SK-N-SH treated with all-trans-retinoic acid at 6 μM for 48 hours (cell line): Measurements from ENCODE around the gene TTC16.

Experiments
- ATAC-seq: fragments of 200-7000 bp; cut with Tn5 transposase; 3 replicates; pipeline ENCODE4 v1.9.1; 2020; ENCODE audit warnings: mild to moderate bottlenecking, moderate library complexity
- ARNTL ChIP-seq: fragments of 450-650 bp; formaldehyde crosslinking; IDR thresholded peaks from 2 replicates; pipeline ENCODE4 v1.5.0; 2020; ENCODE audit warnings: low read depth, mild to moderate bottlenecking, moderate library complexity, borderline replicate concordance
- CSDC2 ChIP-seq: fragments of 250-450 bp; sonication (Bioruptor Pico); IDR thresholded peaks from 2 replicates; pipeline ENCODE4 v1.5.0; 2020; ENCODE audit warnings: mild to moderate bottlenecking, moderate library complexity
- ESRRG ChIP-seq: fragments of 250-450 bp; sonication (Bioruptor Pico); IDR thresholded peaks from 2 replicates; pipeline ENCODE4 v1.6.1; 2021; ENCODE audit warnings: mild to moderate bottlenecking
- GLIS3 ChIP-seq: fragments of 250-450 bp; sonication (Bioruptor Pico); IDR thresholded peaks from 2 replicates; pipeline ENCODE4 v1.5.0; 2020; ENCODE audit warnings: mild to moderate bottlenecking, moderate library complexity
- ISL1 ChIP-seq: fragments of 250-450 bp; sonication (Bioruptor Pico); IDR thresholded peaks from 2 replicates; pipeline ENCODE4 v2.1.2; 2022; ENCODE audit warnings: mild to moderate bottlenecking, moderate library complexity
- OSR1 ChIP-seq: fragments of 250-450 bp; sonication (Bioruptor Pico); IDR thresholded peaks from 2 replicates; pipeline ENCODE4 v1.8.0; 2022; ENCODE audit warnings: moderate library complexity, mild to moderate bottlenecking, inconsistent platforms
- PPARA ChIP-seq: fragments of 250-450 bp; sonication (Bioruptor Pico); IDR thresholded peaks from 2 replicates; pipeline ENCODE4 v1.5.0; 2020; ENCODE audit warnings: mild to moderate bottlenecking, borderline replicate concordance
- RARB ChIP-seq: fragments of 250-450 bp; sonication (Bioruptor Pico); IDR thresholded peaks from 2 replicates; pipeline ENCODE4 v1.8.0; 2021; ENCODE audit warnings: mild to moderate bottlenecking, moderate library complexity
- SNAI2 ChIP-seq: fragments of 250-450 bp; sonication (Bioruptor Pico); IDR thresholded peaks from 2 replicates; pipeline ENCODE4 v1.5.0; 2020; ENCODE audit warnings: mild to moderate bottlenecking, moderate library complexity
- TCF4 ChIP-seq: fragments of 250-450 bp; sonication (Bioruptor Pico); IDR thresholded peaks from 2 replicates; pipeline ENCODE4 v1.8.0; 2021; ENCODE audit warnings: mild to moderate bottlenecking, moderate library complexity, borderline replicate concordance
- TOX ChIP-seq: fragments of 250-450 bp; sonication (Bioruptor Pico); IDR thresholded peaks from 2 replicates; pipeline ENCODE4 v1.8.0; 2021; ENCODE audit warnings: mild to moderate bottlenecking, moderate library complexity, borderline replicate concordance
- ZC3H10 ChIP-seq: fragments of 250-450 bp; sonication (Bioruptor Pico); IDR thresholded peaks from 2 replicates; pipeline ENCODE4 v1.5.1; 2021; ENCODE audit warnings: mild to moderate bottlenecking, moderate library complexity
- ZFP3 ChIP-seq: fragments of 250-450 bp; sonication (Bioruptor Pico); IDR thresholded peaks from 2 replicates; pipeline ENCODE4 v1.5.0; 2020; ENCODE audit warnings: mild to moderate bottlenecking, moderate library complexity
- ZFP30 ChIP-seq: fragments of 450-650 bp; formaldehyde crosslinking; IDR thresholded peaks from 2 replicates; pipeline ENCODE4 v1.5.0; 2022; ENCODE audit warnings: mild to moderate bottlenecking, moderate library complexity
- ZNF70 ChIP-seq: fragments of 450-650 bp; formaldehyde crosslinking; IDR thresholded peaks from 2 replicates; pipeline ENCODE4 v1.5.0; 2020; ENCODE audit warnings: mild to moderate bottlenecking, moderate library complexity
- ZNF8 ChIP-seq: fragments of 450-650 bp; formaldehyde crosslinking; IDR thresholded peaks from 2 replicates; pipeline ENCODE4 v1.5.0; 2020; ENCODE audit warnings: mild to moderate bottlenecking, moderate library complexity
- TF ChIP-seq, protein P1 (sequence below): fragments of 250-450 bp; sonication (Bioruptor Pico); IDR thresholded peaks from 2 replicates; pipeline ENCODE4 v1.5.0; 2020; ENCODE audit warnings: mild to moderate bottlenecking, moderate library complexity
- TF ChIP-seq, protein P2 (sequence below): fragments of 250-450 bp; sonication (Bioruptor Pico); IDR thresholded peaks from 2 replicates; pipeline ENCODE4 v1.5.1; 2021; ENCODE audit warnings: mild to moderate bottlenecking, moderate library complexity
- TF ChIP-seq, protein P3 (sequence below): fragments of 250-450 bp; sonication (Bioruptor Pico); IDR thresholded peaks from 2 replicates; pipeline ENCODE4 v1.5.1; 2020; ENCODE audit warnings: low read depth, mild to moderate bottlenecking, moderate library complexity
- TF ChIP-seq, protein P4 (sequence below): fragments of 250-450 bp; sonication (Bioruptor Pico); IDR thresholded peaks from 2 replicates; pipeline ENCODE4 v1.8.0; 2020; ENCODE audit warnings: mild to moderate bottlenecking, moderate library complexity, borderline replicate concordance

The TTC16 gene

DNA sequence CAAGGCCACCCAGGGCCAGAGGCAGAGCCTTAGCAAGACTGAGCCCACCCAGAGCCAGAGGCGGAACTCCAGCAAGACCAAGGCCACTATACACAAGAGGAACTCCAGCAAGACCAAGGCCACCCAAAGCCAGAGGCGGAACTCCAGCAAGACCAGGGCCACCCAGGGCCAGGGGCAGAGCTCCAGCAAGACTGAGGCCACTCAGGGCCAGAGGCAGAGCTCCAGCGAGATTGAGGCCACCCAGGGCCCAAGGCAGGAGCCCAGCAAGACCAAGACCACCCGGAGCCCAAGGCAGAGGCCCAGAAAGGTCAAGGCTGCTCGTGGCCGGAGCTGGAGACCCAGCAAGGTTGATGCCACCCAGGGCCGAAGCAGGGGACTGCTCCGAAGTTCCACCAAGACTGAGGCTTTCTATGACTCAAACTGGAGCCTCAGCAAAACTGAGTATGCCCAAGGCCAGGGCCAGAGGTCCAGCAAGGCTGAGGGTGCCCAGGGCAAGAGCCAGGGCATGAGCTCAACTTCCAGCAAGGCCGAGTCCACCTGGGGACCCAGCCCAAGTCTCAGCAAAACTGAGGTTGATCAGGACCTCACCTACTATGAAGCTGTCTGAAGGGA lies 15.0 kb downstream of the TTC16 start:
- no peak for TF ChIP-seq ZNF70 (CRISPR knock-in tag)
- no peak for TF ChIP-seq PPARA
- TF ChIP-seq ZFP30 (CRISPR knock-in tag) = no peak
- TF ChIP-seq GLIS3 (CRISPR knock-in tag) = no peak
- TF ChIP-seq, protein P1, sequence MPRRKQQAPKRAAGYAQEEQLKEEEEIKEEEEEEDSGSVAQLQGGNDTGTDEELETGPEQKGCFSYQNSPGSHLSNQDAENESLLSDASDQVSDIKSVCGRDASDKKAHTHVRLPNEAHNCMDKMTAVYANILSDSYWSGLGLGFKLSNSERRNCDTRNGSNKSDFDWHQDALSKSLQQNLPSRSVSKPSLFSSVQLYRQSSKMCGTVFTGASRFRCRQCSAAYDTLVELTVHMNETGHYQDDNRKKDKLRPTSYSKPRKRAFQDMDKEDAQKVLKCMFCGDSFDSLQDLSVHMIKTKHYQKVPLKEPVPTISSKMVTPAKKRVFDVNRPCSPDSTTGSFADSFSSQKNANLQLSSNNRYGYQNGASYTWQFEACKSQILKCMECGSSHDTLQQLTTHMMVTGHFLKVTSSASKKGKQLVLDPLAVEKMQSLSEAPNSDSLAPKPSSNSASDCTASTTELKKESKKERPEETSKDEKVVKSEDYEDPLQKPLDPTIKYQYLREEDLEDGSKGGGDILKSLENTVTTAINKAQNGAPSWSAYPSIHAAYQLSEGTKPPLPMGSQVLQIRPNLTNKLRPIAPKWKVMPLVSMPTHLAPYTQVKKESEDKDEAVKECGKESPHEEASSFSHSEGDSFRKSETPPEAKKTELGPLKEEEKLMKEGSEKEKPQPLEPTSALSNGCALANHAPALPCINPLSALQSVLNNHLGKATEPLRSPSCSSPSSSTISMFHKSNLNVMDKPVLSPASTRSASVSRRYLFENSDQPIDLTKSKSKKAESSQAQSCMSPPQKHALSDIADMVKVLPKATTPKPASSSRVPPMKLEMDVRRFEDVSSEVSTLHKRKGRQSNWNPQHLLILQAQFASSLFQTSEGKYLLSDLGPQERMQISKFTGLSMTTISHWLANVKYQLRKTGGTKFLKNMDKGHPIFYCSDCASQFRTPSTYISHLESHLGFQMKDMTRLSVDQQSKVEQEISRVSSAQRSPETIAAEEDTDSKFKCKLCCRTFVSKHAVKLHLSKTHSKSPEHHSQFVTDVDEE (CRISPR knock-in tag) = no peak
- TF ChIP-seq ZFP3 (CRISPR knock-in tag) = no peak
- TF ChIP-seq CSDC2 (CRISPR knock-in tag) = no peak
- no peak for TF ChIP-seq ISL1 (CRISPR knock-in tag)
- TF ChIP-seq TCF4 = no peak
- no peak for TF ChIP-seq OSR1 (CRISPR knock-in tag)
- no peak for ATAC-seq

DNA sequence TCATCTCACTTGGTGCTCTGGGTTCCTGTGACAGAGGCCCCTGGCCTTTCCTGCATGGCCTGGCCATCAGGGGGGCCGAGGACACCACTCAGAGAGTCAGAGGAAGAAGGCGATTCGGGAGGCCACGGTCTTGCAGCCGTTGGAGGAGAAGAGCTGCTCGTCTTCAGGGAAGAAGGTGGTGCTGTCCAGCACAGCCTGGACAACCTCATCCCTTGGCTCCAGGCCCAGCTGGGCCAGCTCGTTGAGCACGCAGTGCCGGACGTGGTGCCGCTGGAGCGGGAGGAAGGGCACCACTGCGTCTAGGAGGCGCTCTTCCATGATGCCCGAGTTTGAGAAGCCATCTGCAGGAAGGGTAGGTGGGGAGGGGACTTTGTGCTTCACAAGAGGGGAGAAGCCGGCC lies 16.1 kb downstream of the TTC16 start:
- TF ChIP-seq ESRRG (CRISPR knock-in tag) (no peak), PPARA (no peak), ZNF8 (no peak), ISL1 (CRISPR knock-in tag) (no peak), GLIS3 (CRISPR knock-in tag) (no peak), CSDC2 (CRISPR knock-in tag) (no peak), SNAI2 (CRISPR knock-in tag) (no peak), ARNTL (no peak)
- ATAC-seq = no peak

DNA sequence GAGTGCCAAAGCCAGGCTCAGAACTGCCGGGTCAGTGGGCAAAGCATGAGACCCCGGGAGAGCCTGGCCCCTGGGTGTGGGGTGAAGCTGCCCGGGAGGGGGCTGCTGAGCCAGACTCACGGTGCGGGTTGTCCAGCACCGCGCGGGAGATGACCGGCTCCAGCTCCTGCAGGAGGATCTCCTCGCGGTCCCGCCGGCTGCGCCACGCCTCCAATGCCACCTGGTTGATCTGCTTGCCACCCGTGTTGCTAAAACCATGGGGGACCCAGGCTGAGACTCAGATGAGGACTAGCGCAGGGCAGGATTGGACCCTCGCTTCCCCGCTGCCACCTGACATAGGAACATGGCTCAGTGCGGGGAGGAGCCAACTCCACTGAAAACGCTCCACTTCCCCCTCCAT lies 16.6 kb downstream of the TTC16 start:
- TF ChIP-seq, protein P2, sequence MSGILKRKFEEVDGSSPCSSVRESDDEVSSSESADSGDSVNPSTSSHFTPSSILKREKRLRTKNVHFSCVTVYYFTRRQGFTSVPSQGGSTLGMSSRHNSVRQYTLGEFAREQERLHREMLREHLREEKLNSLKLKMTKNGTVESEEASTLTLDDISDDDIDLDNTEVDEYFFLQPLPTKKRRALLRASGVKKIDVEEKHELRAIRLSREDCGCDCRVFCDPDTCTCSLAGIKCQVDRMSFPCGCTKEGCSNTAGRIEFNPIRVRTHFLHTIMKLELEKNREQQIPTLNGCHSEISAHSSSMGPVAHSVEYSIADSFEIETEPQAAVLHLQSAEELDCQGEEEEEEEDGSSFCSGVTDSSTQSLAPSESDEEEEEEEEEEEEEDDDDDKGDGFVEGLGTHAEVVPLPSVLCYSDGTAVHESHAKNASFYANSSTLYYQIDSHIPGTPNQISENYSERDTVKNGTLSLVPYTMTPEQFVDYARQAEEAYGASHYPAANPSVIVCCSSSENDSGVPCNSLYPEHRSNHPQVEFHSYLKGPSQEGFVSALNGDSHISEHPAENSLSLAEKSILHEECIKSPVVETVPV (CRISPR knock-in tag) = no peak
- TF ChIP-seq TCF4 = no peak
- TF ChIP-seq TOX (CRISPR knock-in tag) = no peak
- TF ChIP-seq PPARA = no peak
- TF ChIP-seq, protein P1 (CRISPR knock-in tag) = no peak
- TF ChIP-seq, protein P3, sequence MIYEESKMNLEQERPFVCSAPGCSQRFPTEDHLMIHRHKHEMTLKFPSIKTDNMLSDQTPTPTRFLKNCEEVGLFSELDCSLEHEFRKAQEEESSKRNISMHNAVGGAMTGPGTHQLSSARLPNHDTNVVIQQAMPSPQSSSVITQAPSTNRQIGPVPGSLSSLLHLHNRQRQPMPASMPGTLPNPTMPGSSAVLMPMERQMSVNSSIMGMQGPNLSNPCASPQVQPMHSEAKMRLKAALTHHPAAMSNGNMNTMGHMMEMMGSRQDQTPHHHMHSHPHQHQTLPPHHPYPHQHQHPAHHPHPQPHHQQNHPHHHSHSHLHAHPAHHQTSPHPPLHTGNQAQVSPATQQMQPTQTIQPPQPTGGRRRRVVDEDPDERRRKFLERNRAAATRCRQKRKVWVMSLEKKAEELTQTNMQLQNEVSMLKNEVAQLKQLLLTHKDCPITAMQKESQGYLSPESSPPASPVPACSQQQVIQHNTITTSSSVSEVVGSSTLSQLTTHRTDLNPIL = no peak
- TF ChIP-seq ZC3H10 = no peak
- TF ChIP-seq ISL1 (CRISPR knock-in tag) = no peak
- TF ChIP-seq RARB (CRISPR knock-in tag) = no peak
- TF ChIP-seq, protein P4, sequence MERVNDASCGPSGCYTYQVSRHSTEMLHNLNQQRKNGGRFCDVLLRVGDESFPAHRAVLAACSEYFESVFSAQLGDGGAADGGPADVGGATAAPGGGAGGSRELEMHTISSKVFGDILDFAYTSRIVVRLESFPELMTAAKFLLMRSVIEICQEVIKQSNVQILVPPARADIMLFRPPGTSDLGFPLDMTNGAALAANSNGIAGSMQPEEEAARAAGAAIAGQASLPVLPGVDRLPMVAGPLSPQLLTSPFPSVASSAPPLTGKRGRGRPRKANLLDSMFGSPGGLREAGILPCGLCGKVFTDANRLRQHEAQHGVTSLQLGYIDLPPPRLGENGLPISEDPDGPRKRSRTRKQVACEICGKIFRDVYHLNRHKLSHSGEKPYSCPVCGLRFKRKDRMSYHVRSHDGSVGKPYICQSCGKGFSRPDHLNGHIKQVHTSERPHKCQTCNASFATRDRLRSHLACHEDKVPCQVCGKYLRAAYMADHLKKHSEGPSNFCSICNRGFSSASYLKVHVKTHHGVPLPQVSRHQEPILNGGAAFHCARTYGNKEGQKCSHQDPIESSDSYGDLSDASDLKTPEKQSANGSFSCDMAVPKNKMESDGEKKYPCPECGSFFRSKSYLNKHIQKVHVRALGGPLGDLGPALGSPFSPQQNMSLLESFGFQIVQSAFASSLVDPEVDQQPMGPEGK (CRISPR knock-in tag) = no peak
- no peak for TF ChIP-seq ZNF8
- no peak for TF ChIP-seq ZNF70 (CRISPR knock-in tag)
- TF ChIP-seq ESRRG (CRISPR knock-in tag) = no peak
- no peak for ATAC-seq
